Measurements from ENCODE around the gene SLC34A1. TPM values are rescaled to one million over a fixed set of nuclear protein-coding genes. Genes with fewer than 3 reads are reported as not detected.
"Not testable (repeated sequence)": the region's sequence is repeated elsewhere in the genome, so short reads cannot be mapped to it uniquely, and the experiment has no call there.

SLC34A1 gene
- total and polyA plus RNA-seq, 2 donors (not counting 1 experiment from before 2014, with no cell fraction given): 0.06 TPM; not detected in 1

- no peaks in the 10 kb centered on the region for H3K9me3 ChIP-seq (ENCODE audit: control extremely low read depth in 1 of 3, control insufficient read depth in 2 of 3, insufficient read depth in 1 of 3, low read length in 2 of 3)
- Mint-ChIP-seq H3K27me3 (no peaks in the 10 kb centered on the region), H3K4me1 (peaks cover 35% of the 10 kb centered on the region), H3K4me3 (no peak overlapping the region), H3K9me3 (ENCODE audit: insufficient read depth) (no peaks in the 10 kb centered on the region), H3K27ac (no peak overlapping the region)
- H3K27ac ChIP-seq (ENCODE audit: low read length in 2 of 2): no peak overlapping the region
- ATAC-seq (ENCODE audit: low read depth): no peak
- H3K79me2 ChIP-seq (ENCODE audit: control insufficient read depth, insufficient read depth, low read length): no peaks in the 10 kb centered on the region
- ChIA-PET POLR2A (interaction anchor here (0.5 kb wide), 1 partner anchor 11 kb away, joined by 8 read pairs; the partner anchor contains the start of gene SLC34A1), CTCF (interaction anchor here (5.2 to 5.5 kb wide), 2 partner anchors 15 to 18 kb away, joined by 44 to 60 read pairs; partner anchors contain the start of gene RGS14)
- peaks cover 31% of the 10 kb centered on the region for H4K20me1 ChIP-seq (ENCODE audit: control insufficient read depth, insufficient read depth, low read length, poor library complexity, severe bottlenecking)
- H3K9ac ChIP-seq (ENCODE audit: low read length): no peak overlapping the region
- intact Hi-C loops (cut with micrococcal nuclease): no loop called here
- no peak overlapping the region for H3K4me3 ChIP-seq (ENCODE audit: control extremely low read depth in 1 of 5, extremely low read depth in 1 of 5, insufficient read depth in 1 of 5, low read depth in 2 of 5, low read length in 4 of 5)
- no peak overlapping the region for H3K4me2 ChIP-seq (replicated peaks; ENCODE audit: low read depth, low read length, poor library complexity, severe bottlenecking)
- no peak overlapping the region for H2AFZ ChIP-seq (ENCODE audit: insufficient read depth, low read depth, low read length, poor library complexity, severe bottlenecking)
- H3K36me3 ChIP-seq (replicated peaks in 1 of 2; ENCODE audit: control extremely low read depth in 1 of 2, control insufficient read depth in 1 of 2, extremely low read depth in 1 of 2, insufficient read depth in 2 of 2, low read length in 1 of 2): peaks cover 0 to 28% of the 10 kb centered on the region in 2 experiments
- H3K4me1 ChIP-seq (ENCODE audit: control insufficient read depth in 2 of 2, insufficient read depth in 2 of 2, low read length in 2 of 2): peaks cover 35 to 36% of the 10 kb centered on the region in 2 donors
- no peak for DNase-seq
- 75% methylated on average over 6 of the region's 6 CpGs for WGBS (ENCODE audit: insufficient coverage)
- TF ChIP-seq EZH2 (IDR thresholded peaks at IDR 0.05; ENCODE audit: borderline replicate concordance, insufficient read depth, low read depth, low read length, poor library complexity, severe bottlenecking): no peak
- H3K27me3 ChIP-seq (replicated peaks in 1 of 4; ENCODE audit: control extremely low read depth in 1 of 4, control insufficient read depth in 3 of 4, insufficient read depth in 4 of 4, low read length in 3 of 4): no peaks in the 10 kb centered on the region
These were observed 10.4 kb upstream of the SLC34A1 start for GRCh38 chr5:177373806-177374205.

GRCh38 chr5:177374211-177374610 lies 10.0 kb upstream of the SLC34A1 start:
- 86% methylated on average over 2 of the region's 5 CpGs for WGBS (ENCODE audit: insufficient coverage)
- Histone ChIP-seq H3K4me3 (ENCODE audit: control extremely low read depth in 1 of 5, extremely low read depth in 1 of 5, insufficient read depth in 1 of 5, low read depth in 2 of 5, low read length in 4 of 5) (no peak overlapping the region), H3K4me1 (ENCODE audit: control insufficient read depth in 2 of 2, insufficient read depth in 2 of 2, low read length in 2 of 2) (peaks cover 32% of the 10 kb centered on the region in 2 donors), H3K36me3 (replicated peaks in 1 of 2; ENCODE audit: control extremely low read depth in 1 of 2, control insufficient read depth in 1 of 2, extremely low read depth in 1 of 2, insufficient read depth in 2 of 2, low read length in 1 of 2) (peaks cover 0 to 24% of the 10 kb centered on the region in 2 experiments), H3K4me2 (replicated peaks; ENCODE audit: low read depth, low read length, poor library complexity, severe bottlenecking) (no peak overlapping the region), H2AFZ (ENCODE audit: insufficient read depth, low read depth, low read length, poor library complexity, severe bottlenecking) (no peak overlapping the region), H3K27ac (ENCODE audit: low read length in 2 of 2) (no peak overlapping the region), H4K20me1 (ENCODE audit: control insufficient read depth, insufficient read depth, low read length, poor library complexity, severe bottlenecking) (peaks cover 27% of the 10 kb centered on the region), H3K9me3 (ENCODE audit: control extremely low read depth in 1 of 3, control insufficient read depth in 2 of 3, insufficient read depth in 1 of 3, low read length in 2 of 3) (no peaks in the 10 kb centered on the region), H3K9ac (ENCODE audit: low read length) (no peak overlapping the region), H3K27me3 (replicated peaks in 1 of 4; ENCODE audit: control extremely low read depth in 1 of 4, control insufficient read depth in 3 of 4, insufficient read depth in 4 of 4, low read length in 3 of 4) (no peaks in the 10 kb centered on the region), H3K79me2 (ENCODE audit: control insufficient read depth, insufficient read depth, low read length) (no peaks in the 10 kb centered on the region)
- intact Hi-C loops (cut with micrococcal nuclease): no loop called here
- ChIA-PET CTCF (no interaction called here), POLR2A (no interaction called here)
- Mint-ChIP-seq H3K27me3 (no peaks in the 10 kb centered on the region), H3K9me3 (ENCODE audit: insufficient read depth) (no peaks in the 10 kb centered on the region), H3K27ac (peak overlapping the region; percentile 65), H3K4me1 (peaks cover 31% of the 10 kb centered on the region), H3K4me3 (no peak overlapping the region)
- DNase-seq (no peak), ATAC-seq (ENCODE audit: low read depth) (no peak)
- no peak for TF ChIP-seq EZH2 (IDR thresholded peaks at IDR 0.05; ENCODE audit: borderline replicate concordance, insufficient read depth, low read depth, low read length, poor library complexity, severe bottlenecking)
- TF ChIP-seq CTCF (IDR thresholded peaks at IDR 0.05): no peak

- CTCF ChIA-PET; intact Hi-C loops (cut with micrococcal nuclease); ATAC-seq (ENCODE audit: low read depth); H3K27ac Mint-ChIP-seq; H3K4me3 ChIP-seq (ENCODE audit: control extremely low read depth in 1 of 5, extremely low read depth in 1 of 5, insufficient read depth in 1 of 5, low read depth in 2 of 5, low read length in 4 of 5); H3K9me3 Mint-ChIP-seq (ENCODE audit: insufficient read depth); DNase-seq; H3K9me3 ChIP-seq (ENCODE audit: control extremely low read depth in 1 of 3, control insufficient read depth in 2 of 3, insufficient read depth in 1 of 3, low read length in 2 of 3); POLR2A ChIA-PET; H3K79me2 ChIP-seq (ENCODE audit: control insufficient read depth, insufficient read depth, low read length); H3K9ac ChIP-seq (ENCODE audit: low read length); H3K27ac ChIP-seq (ENCODE audit: low read length in 2 of 2); H2AFZ ChIP-seq (ENCODE audit: insufficient read depth, low read depth, low read length, poor library complexity, severe bottlenecking); H3K4me2 ChIP-seq (replicated peaks; ENCODE audit: low read depth, low read length, poor library complexity, severe bottlenecking); H3K27me3 ChIP-seq (replicated peaks in 1 of 4; ENCODE audit: control extremely low read depth in 1 of 4, control insufficient read depth in 3 of 4, insufficient read depth in 4 of 4, low read length in 3 of 4); H3K4me3 Mint-ChIP-seq; H3K27me3 Mint-ChIP-seq: not testable (repeated sequence)
- peaks cover 14% of the 10 kb centered on the region for H4K20me1 ChIP-seq (ENCODE audit: control insufficient read depth, insufficient read depth, low read length, poor library complexity, severe bottlenecking)
- peaks cover 23% of the 10 kb centered on the region for H3K4me1 Mint-ChIP-seq
- peaks cover 0 to 15% of the 10 kb centered on the region in 2 experiments for H3K36me3 ChIP-seq (replicated peaks in 1 of 2; ENCODE audit: control extremely low read depth in 1 of 2, control insufficient read depth in 1 of 2, extremely low read depth in 1 of 2, insufficient read depth in 2 of 2, low read length in 1 of 2)
- H3K4me1 ChIP-seq (ENCODE audit: control insufficient read depth in 2 of 2, insufficient read depth in 2 of 2, low read length in 2 of 2): peaks cover 20% of the 10 kb centered on the region in 2 donors
- 59% methylated on average over 2 of the region's 5 CpGs for WGBS (ENCODE audit: insufficient coverage)
These were observed 8.7 kb upstream of the SLC34A1 start for GRCh38 chr5:177375516-177375915.
